Calu3 (cell line): ENCODE measurements around the gene MTR. TPM values are rescaled to one million over a fixed set of nuclear protein-coding genes. Genes with fewer than 3 reads are reported as not detected.

ENCODE experiments used
- BruUV-seq: library from RNA; stranded (reverse); fragments of 400-500 nt; replicated peaks from 2 replicates; lab custom pipeline; 2021; lab: Mats Ljungman, UMichigan
- CTCF ChIA-PET: fragments of 300-600 bp; sonication (Branson Sonifier 250); formaldehyde crosslinking; loops from one replicate; lab custom pipeline; 2022; ENCODE audit warnings: antibody characterized with exemption; lab: Charles Lee
- DNase-seq: peaks from one replicate; pipeline ENCODE4 v3.0.0; 2022
- H3K27ac Mint-ChIP-seq: one replicate; pipeline ENCODE4 v1.8.0; 2022; ENCODE audit warnings: mixed read lengths; ENCODE audit not compliant: unreplicated experiment
- H3K27me3 Mint-ChIP-seq: one replicate; pipeline ENCODE4 v1.8.0; 2022; ENCODE audit warnings: mixed read lengths; ENCODE audit not compliant: unreplicated experiment
- H3K36me3 Mint-ChIP-seq: one replicate; pipeline ENCODE4 v1.8.0; 2022; ENCODE audit warnings: mild to moderate bottlenecking, moderate library complexity, mixed read lengths; ENCODE audit not compliant: insufficient read depth, unreplicated experiment
- H3K4me1 Mint-ChIP-seq: one replicate; pipeline ENCODE4 v1.8.0; 2022; ENCODE audit warnings: mild to moderate bottlenecking, low read depth, mixed read lengths; ENCODE audit not compliant: unreplicated experiment
- H3K4me3 Mint-ChIP-seq: one replicate; pipeline ENCODE4 v1.8.0; 2022; ENCODE audit warnings: mild to moderate bottlenecking, low read depth, moderate library complexity, mixed read lengths; ENCODE audit not compliant: unreplicated experiment
- H3K9me3 Mint-ChIP-seq: one replicate; pipeline ENCODE4 v1.8.0; 2022; ENCODE audit warnings: low read depth, mixed read lengths; ENCODE audit not compliant: unreplicated experiment
- CTCF ChIP-seq: fragments of 200-600 bp; IDR thresholded peaks from one replicate; pipeline ENCODE4 v1.8.0; 2022; ENCODE audit warnings: antibody characterized with exemption; ENCODE audit not compliant: unreplicated experiment
- intact Hi-C: fragments of 100-400 bp; cut with micrococcal nuclease; formaldehyde crosslinking; loops from one replicate; pipeline ENCODE4 v1.10.0; 2022; ENCODE audit not compliant: unreplicated experiment
- total RNA-seq: library from RNA; stranded (reverse); gene quantifications from 2 replicates; pipeline ENCODE4 v1.2.3, GENCODE V29; 2022

MTR gene
- total RNA-seq, 1 experiment from 2014 or later = 37.0 TPM

- no peaks in the 10 kb centered on the region for H3K27me3 Mint-ChIP-seq
- BruUV-seq = no TSS peak
- H3K36me3 Mint-ChIP-seq = peaks cover 13% of the 10 kb centered on the region
- no peak for TF ChIP-seq CTCF
- CTCF ChIA-PET = interaction anchor here (1.1 kb wide), 1 partner anchor 37 kb away, joined by 3 read pairs; no protein-coding TSS in a partner anchor
- no peak for DNase-seq
- no peak overlapping the region for H3K4me3 Mint-ChIP-seq
- H3K27ac Mint-ChIP-seq = no peak overlapping the region
- H3K9me3 Mint-ChIP-seq = no peaks in the 10 kb centered on the region
- intact Hi-C loops = no loop called here
- H3K4me1 Mint-ChIP-seq = peaks cover 12% of the 10 kb centered on the region
Measured at GRCh38 chr1:236800002-236800620, 5.0 kb downstream of the MTR start.

DNA sequence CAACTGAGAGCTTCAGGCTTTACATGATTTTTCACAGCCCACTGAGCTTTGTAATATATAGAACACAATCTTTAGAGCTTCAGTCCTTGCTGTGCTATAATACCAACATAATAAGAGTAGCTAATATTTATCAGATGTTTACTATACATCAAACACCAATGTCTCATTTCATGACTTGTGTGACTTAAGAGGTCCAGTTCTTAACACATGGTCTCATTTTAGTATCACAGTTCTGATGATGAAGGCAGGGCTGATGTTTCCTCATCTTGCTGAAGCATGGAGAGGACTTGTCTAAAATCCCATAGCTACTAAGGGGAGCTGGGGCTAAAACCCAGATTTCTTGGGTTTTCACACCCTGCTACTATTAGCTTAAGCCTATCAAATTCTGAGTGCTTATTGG, 5.5 kb downstream of the MTR start:
- Mint-ChIP-seq H3K9me3 (no peaks in the 10 kb centered on the region), H3K36me3 (peaks cover 8% of the 10 kb centered on the region), H3K4me1 (peaks cover 12% of the 10 kb centered on the region), H3K27me3 (no peaks in the 10 kb centered on the region), H3K4me3 (no peak overlapping the region), H3K27ac (no peak overlapping the region)
- DNase-seq = no peak
- intact Hi-C loops = no loop called here
- no peak for TF ChIP-seq CTCF
- CTCF ChIA-PET = no interaction called here
- BruUV-seq = no TSS peak

- intact Hi-C loops = no loop called here
- no peaks in the 10 kb centered on the region for H3K27me3 Mint-ChIP-seq
- H3K4me1 Mint-ChIP-seq = peaks cover 12% of the 10 kb centered on the region
- TF ChIP-seq CTCF = no peak
- H3K9me3 Mint-ChIP-seq = no peaks in the 10 kb centered on the region
- H3K4me3 Mint-ChIP-seq = no peak overlapping the region
- DNase-seq = no peak
- no peak overlapping the region for H3K27ac Mint-ChIP-seq
- no TSS peak for BruUV-seq
- CTCF ChIA-PET = no interaction called here
- H3K36me3 Mint-ChIP-seq = no peaks in the 10 kb centered on the region
Measured at GRCh38 chr1:236802264-236802663, 7.2 kb downstream of the MTR start.

GRCh38 chr1:236806634-236807033, 11.5 kb downstream of the MTR start:
- no peak for DNase-seq
- Mint-ChIP-seq H3K36me3 (no peaks in the 10 kb centered on the region), H3K4me1 (peaks cover 30% of the 10 kb centered on the region), H3K4me3 (no peak overlapping the region), H3K27ac (no peak overlapping the region), H3K9me3 (no peaks in the 10 kb centered on the region), H3K27me3 (no peaks in the 10 kb centered on the region)
- intact Hi-C loops = no loop called here
- BruUV-seq = no TSS peak
- no peak for TF ChIP-seq CTCF
- CTCF ChIA-PET = no interaction called here
